Occipital lobe (tissue), 3 donors: ENCODE results near the gene OTUB1. TPM values are rescaled to one million over a fixed set of nuclear protein-coding genes. Genes with fewer than 3 reads are reported as not detected.
"Not testable (repeated sequence)": the region's sequence is repeated elsewhere in the genome, so short reads cannot be mapped to it uniquely, and the experiment has no call there.

Source experiments
- DNase-seq: peaks from one replicate; lab custom pipeline; 2025; lab: John Stamatoyannopoulos, UW
- small RNA-seq: library from RNA; depleted of rRNA; stranded (forward); fragments of <200 nt; gene quantifications from one replicate; pipeline ENCODE3, GENCODE V24; 2014
- total RNA-seq: library from RNA; depleted of rRNA; stranded (reverse); fragments of >200 nt; gene quantifications from one replicate; pipeline ENCODE4 v1.2.3, GENCODE V29; 2014

The OTUB1 gene
- total RNA-seq, 1 donor from 2014 or later = 25.3 TPM

- no peak for DNase-seq
Measured at GRCh38 chr11:64042301-64042700, 56.1 kb downstream of the OTUB1 start.

- no peak for DNase-seq
Measured at GRCh38 chr11:64043545-64043944, 57.3 kb downstream of the OTUB1 start.

GRCh38 chr11:64044730-64045393 lies 58.6 kb downstream of the OTUB1 start:
- no peak for DNase-seq

- no peak for DNase-seq
Measured at GRCh38 chr11:64045700-64046099, 59.5 kb downstream of the OTUB1 start.

GRCh38 chr11:64047373-64047772 lies 61.1 kb downstream of the OTUB1 start:
- DNase-seq = not testable (repeated sequence)

Small RNA genes within 50 kb of the gene (small RNA-seq; reads per million reads assigned to genes)
- not detected for gene RNU6-45P

Other genes starting within 250 kb of the OTUB1 start
- gene ZFTA, start 217.7 kb upstream of the OTUB1 start, total RNA-seq = 90.3 TPM
- gene SPINDOC, start 173.0 kb upstream of the OTUB1 start, total RNA-seq = 12.2 TPM
- gene MARK2, start 147.3 kb upstream of the OTUB1 start, total RNA-seq = 10.8 TPM
- 9.5 TPM for gene RCOR2, start 69.3 kb upstream of the OTUB1 start, total RNA-seq
- 9.8 TPM for gene NAA40, start 47.4 kb upstream of the OTUB1 start, total RNA-seq
- 190 TPM for gene COX8A, start 11.8 kb upstream of the OTUB1 start, total RNA-seq
- 5.0 TPM for gene FLRT1, start 49.5 kb downstream of the OTUB1 start, total RNA-seq
- gene MACROD1, start 179.7 kb downstream of the OTUB1 start, total RNA-seq = 16.2 TPM
- gene STIP1, start 199.7 kb downstream of the OTUB1 start, total RNA-seq = 69.4 TPM
- 1.6 TPM for gene FERMT3, start 220.3 kb downstream of the OTUB1 start, total RNA-seq
- 7.3 TPM for gene TRPT1, start 239.7 kb downstream of the OTUB1 start, total RNA-seq
- gene NUDT22, start 239.8 kb downstream of the OTUB1 start, total RNA-seq = 11.2 TPM
- gene DNAJC4, start 244.1 kb downstream of the OTUB1 start, total RNA-seq = 5.6 TPM
- 9.5 TPM for gene VEGFB, start 248.1 kb downstream of the OTUB1 start, total RNA-seq